GM21529 (cell line): ENCODE data around the gene APOA4.
"Not testable (repeated sequence)": the region's sequence is repeated elsewhere in the genome, so short reads cannot be mapped to it uniquely, and the experiment has no call there.

ENCODE experiments used
- ATAC-seq: cut with Tn5 transposase; IDR thresholded peaks from one replicate; pipeline ENCODE4 v1.9.1; 2021; ENCODE audit not compliant: unreplicated experiment

The APOA4 gene

GRCh38 chr11:116849486-116849885 lies 26.4 kb upstream of the APOA4 start:
- ATAC-seq = no peak

- no peak for ATAC-seq
These were observed 26.0 kb upstream of the APOA4 start for GRCh38 chr11:116849060-116849459.

GRCh38 chr11:116847612-116848011 lies 24.5 kb upstream of the APOA4 start:
- ATAC-seq = no peak

- ATAC-seq = no peak
These were observed 21.6 kb upstream of the APOA4 start for GRCh38 chr11:116844722-116845121.

- ATAC-seq = no peak
These were observed 20.6 kb upstream of the APOA4 start for GRCh38 chr11:116843661-116844060.

GRCh38 chr11:116842909-116843308 lies 19.8 kb upstream of the APOA4 start:
- no peak for ATAC-seq

GRCh38 chr11:116842117-116842516 lies 19.0 kb upstream of the APOA4 start:
- no peak for ATAC-seq

GRCh38 chr11:116840746-116841296 lies 17.7 kb upstream of the APOA4 start:
- no peak for ATAC-seq

- ATAC-seq = no peak
These were observed 17.2 kb upstream of the APOA4 start for GRCh38 chr11:116840224-116840745.

- ATAC-seq = no peak
These were observed 15.4 kb upstream of the APOA4 start for GRCh38 chr11:116838321-116839084.

- ATAC-seq = no peak
These were observed 14.4 kb upstream of the APOA4 start, which contains the start of gene APOA1 for GRCh38 chr11:116837231-116838091. Gene APOA1, minus strand, starts transcription at chr11:116837622. Its CDS starts 235 bp downstream, at chr11:116837387.

- ATAC-seq = no peak
These were observed 13.5 kb upstream of the APOA4 start for GRCh38 chr11:116836632-116836991.

- peak; percentile 87 for ATAC-seq
These were observed 12.9 kb upstream of the APOA4 start for GRCh38 chr11:116835791-116836631.

- peak; percentile 18 for ATAC-seq
These were observed 12.1 kb upstream of the APOA4 start for GRCh38 chr11:116835042-116835772.

GRCh38 chr11:116834535-116835041 lies 11.5 kb upstream of the APOA4 start:
- not testable (repeated sequence) for ATAC-seq

- no peak for ATAC-seq
These were observed 10.9 kb upstream of the APOA4 start for GRCh38 chr11:116833816-116834534.

GRCh38 chr11:116833491-116833815 lies 10.3 kb upstream of the APOA4 start:
- no peak for ATAC-seq

GRCh38 chr11:116832350-116833290 lies 9.5 kb upstream of the APOA4 start:
- ATAC-seq = no peak
